OCI-LY7 (cell line): Measurements from ENCODE around the gene WDFY4.

Source experiments
- EZH2phosphoT487 ChIP-seq: fragments of 200-600 bp; sonication (generic); IDR thresholded peaks from 2 replicates; pipeline ENCODE4 v1.6.1; 2018; ENCODE audit warnings: low read depth, borderline replicate concordance, mild to moderate bottlenecking, mixed run types, antibody characterized with exemption, low read length, moderate library complexity, mixed read lengths
- TF ChIP-seq, protein P1 (sequence below): fragments of 200-600 bp; sonication (generic); conservative IDR thresholded peaks from 2 replicates; pipeline ENCODE4 v1.5.1; 2014; ENCODE audit warnings: mild to moderate bottlenecking, antibody characterized with exemption, low read length, moderate library complexity, mixed read lengths

- TF ChIP-seq, protein P1, sequence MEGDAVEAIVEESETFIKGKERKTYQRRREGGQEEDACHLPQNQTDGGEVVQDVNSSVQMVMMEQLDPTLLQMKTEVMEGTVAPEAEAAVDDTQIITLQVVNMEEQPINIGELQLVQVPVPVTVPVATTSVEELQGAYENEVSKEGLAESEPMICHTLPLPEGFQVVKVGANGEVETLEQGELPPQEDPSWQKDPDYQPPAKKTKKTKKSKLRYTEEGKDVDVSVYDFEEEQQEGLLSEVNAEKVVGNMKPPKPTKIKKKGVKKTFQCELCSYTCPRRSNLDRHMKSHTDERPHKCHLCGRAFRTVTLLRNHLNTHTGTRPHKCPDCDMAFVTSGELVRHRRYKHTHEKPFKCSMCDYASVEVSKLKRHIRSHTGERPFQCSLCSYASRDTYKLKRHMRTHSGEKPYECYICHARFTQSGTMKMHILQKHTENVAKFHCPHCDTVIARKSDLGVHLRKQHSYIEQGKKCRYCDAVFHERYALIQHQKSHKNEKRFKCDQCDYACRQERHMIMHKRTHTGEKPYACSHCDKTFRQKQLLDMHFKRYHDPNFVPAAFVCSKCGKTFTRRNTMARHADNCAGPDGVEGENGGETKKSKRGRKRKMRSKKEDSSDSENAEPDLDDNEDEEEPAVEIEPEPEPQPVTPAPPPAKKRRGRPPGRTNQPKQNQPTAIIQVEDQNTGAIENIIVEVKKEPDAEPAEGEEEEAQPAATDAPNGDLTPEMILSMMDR: no peak
- no peak for TF ChIP-seq EZH2phosphoT487
Measured at GRCh38 chr10:48817141-48817540, 132.5 kb downstream of the WDFY4 start.
